Measurements from ENCODE around the gene SMIM31.

DNA sequence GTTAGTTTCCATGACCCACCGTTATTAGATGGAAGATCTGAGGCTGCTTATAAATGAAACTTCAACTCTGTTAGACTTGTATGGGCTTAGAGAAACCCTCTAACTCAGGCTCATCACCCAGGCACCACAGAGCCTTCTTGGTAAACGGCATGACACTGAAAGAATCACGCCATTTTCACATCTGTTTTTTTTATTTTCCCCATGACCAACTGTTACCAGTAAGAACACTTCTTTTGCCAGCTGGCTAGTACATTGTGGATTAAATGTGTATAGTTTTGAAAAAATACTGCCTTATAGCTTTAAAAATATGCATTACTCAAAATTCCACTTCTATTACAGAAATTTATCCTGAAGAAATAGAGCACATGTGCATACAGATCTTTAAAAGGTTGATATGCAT lies 75.0 kb downstream of the SMIM31 start:
- TF ChIP-seq, protein P1, sequence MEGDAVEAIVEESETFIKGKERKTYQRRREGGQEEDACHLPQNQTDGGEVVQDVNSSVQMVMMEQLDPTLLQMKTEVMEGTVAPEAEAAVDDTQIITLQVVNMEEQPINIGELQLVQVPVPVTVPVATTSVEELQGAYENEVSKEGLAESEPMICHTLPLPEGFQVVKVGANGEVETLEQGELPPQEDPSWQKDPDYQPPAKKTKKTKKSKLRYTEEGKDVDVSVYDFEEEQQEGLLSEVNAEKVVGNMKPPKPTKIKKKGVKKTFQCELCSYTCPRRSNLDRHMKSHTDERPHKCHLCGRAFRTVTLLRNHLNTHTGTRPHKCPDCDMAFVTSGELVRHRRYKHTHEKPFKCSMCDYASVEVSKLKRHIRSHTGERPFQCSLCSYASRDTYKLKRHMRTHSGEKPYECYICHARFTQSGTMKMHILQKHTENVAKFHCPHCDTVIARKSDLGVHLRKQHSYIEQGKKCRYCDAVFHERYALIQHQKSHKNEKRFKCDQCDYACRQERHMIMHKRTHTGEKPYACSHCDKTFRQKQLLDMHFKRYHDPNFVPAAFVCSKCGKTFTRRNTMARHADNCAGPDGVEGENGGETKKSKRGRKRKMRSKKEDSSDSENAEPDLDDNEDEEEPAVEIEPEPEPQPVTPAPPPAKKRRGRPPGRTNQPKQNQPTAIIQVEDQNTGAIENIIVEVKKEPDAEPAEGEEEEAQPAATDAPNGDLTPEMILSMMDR (conservative IDR thresholded peaks at IDR 0.05; ENCODE audit: low read length), result no peak
- no peak for TF ChIP-seq EZH2phosphoT487 (IDR thresholded peaks at IDR 0.05; ENCODE audit: borderline replicate concordance)
